ENCODE results near the gene DDX27. TPM values are rescaled to one million over a fixed set of nuclear protein-coding genes. Genes with fewer than 3 reads are reported as not detected.

Gene DDX27
- total and polyA plus RNA-seq, 2 of the 13 experiments (the other 11 are each of a cell fraction or from before 2014, with no cell fraction given): 42.6 to 72.8 TPM

DNA sequence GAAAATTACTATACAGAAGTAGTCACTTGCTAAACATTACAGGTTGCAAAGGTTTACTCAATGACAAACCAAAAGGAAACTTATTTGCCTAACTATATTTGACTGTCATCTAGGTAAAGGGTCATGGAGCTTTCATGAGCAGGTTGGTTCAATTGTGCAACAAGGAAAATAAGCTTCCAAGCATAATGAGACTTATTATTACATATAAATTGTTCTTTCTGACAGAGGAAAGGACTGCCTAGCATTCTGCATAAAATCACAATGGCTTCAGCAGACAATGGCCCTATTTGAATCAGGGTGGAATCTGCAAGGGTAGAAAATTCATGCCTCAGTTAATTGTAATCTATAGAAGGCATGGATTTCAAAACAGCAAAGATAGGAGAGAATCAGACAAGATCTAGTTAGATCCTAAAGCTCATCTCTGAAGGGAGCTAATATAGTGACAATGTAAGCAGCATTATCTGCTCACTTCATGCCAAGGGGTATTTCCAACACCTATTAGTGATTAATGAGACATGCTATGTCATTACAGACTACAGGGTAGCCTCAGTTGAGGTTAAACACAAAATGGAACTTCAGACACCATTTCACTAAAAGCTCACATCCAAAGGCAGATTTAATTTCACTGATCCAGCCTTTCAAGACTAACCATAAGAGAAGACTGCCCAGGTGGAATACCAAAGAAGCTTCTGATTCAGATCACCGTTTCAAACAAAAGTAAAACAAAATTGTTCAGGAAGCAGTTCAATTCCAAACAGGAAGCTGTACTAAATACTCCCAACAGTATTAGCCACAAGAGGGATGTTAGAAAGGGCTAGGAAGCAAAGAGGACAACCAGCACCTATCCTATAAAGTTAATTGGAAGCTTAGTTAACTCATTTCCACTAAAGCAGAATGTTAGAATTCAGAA, 39.6 kb upstream of the DDX27 start (continued):
- no peak for TF ChIP-seq LCORL (IDR thresholded peaks at IDR 0.05)
- TF ChIP-seq LCORL (CRISPR knock-in tag; IDR thresholded peaks at IDR 0.05): peak; percentile 63; the same call in 1 of the 2 replicates
- no peak; the same call in 1 of the 2 replicates for TF ChIP-seq SALL1 (CRISPR knock-in tag; IDR thresholded peaks at IDR 0.05)
- no peak for TF ChIP-seq KLF6 (CRISPR knock-in tag; IDR thresholded peaks at IDR 0.05)
- no peak for TF ChIP-seq ZNF562 (CRISPR knock-in tag; IDR thresholded peaks at IDR 0.05; ENCODE audit: borderline replicate concordance)
- peak; percentile 91 for TF ChIP-seq SAP130 (CRISPR knock-in tag; IDR thresholded peaks at IDR 0.05; ENCODE audit: low read depth)
- TF ChIP-seq NONO (IDR thresholded peaks at IDR 0.05): no peak
- TF ChIP-seq NONO (CRISPR knock-in tag; conservative IDR thresholded peaks at IDR 0.05): no peak
- TF ChIP-seq, protein P1, sequence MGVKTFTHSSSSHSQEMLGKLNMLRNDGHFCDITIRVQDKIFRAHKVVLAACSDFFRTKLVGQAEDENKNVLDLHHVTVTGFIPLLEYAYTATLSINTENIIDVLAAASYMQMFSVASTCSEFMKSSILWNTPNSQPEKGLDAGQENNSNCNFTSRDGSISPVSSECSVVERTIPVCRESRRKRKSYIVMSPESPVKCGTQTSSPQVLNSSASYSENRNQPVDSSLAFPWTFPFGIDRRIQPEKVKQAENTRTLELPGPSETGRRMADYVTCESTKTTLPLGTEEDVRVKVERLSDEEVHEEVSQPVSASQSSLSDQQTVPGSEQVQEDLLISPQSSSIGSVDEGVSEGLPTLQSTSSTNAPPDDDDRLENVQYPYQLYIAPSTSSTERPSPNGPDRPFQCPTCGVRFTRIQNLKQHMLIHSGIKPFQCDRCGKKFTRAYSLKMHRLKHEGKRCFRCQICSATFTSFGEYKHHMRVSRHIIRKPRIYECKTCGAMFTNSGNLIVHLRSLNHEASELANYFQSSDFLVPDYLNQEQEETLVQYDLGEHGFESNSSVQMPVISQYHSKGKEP (CRISPR knock-in tag; IDR thresholded peaks at IDR 0.05): no peak
- TF ChIP-seq ZNF709 (CRISPR knock-in tag; IDR thresholded peaks at IDR 0.05): no peak
- TF ChIP-seq MXI1 (IDR thresholded peaks at IDR 0.05; ENCODE audit: borderline replicate concordance, low read depth, low read length): no peak; the same call in 2 of the 3 replicates
- TF ChIP-seq, protein P2, sequence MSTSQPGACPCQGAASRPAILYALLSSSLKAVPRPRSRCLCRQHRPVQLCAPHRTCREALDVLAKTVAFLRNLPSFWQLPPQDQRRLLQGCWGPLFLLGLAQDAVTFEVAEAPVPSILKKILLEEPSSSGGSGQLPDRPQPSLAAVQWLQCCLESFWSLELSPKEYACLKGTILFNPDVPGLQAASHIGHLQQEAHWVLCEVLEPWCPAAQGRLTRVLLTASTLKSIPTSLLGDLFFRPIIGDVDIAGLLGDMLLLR (CRISPR knock-in tag; IDR thresholded peaks at IDR 0.05): no peak
- TF ChIP-seq ZNF577 (CRISPR knock-in tag; IDR thresholded peaks at IDR 0.05; ENCODE audit: borderline replicate concordance, low read depth): no peak
- no peak for TF ChIP-seq ELF1 (CRISPR knock-in tag; IDR thresholded peaks at IDR 0.05)
- no peak for TF ChIP-seq ZNF7 (CRISPR knock-in tag; IDR thresholded peaks at IDR 0.05)
- no peak; the same call in 1 of the 2 replicates for TF ChIP-seq KLF9 (CRISPR knock-in tag; IDR thresholded peaks at IDR 0.05; ENCODE audit: low read depth)
- TF ChIP-seq, protein P3, sequence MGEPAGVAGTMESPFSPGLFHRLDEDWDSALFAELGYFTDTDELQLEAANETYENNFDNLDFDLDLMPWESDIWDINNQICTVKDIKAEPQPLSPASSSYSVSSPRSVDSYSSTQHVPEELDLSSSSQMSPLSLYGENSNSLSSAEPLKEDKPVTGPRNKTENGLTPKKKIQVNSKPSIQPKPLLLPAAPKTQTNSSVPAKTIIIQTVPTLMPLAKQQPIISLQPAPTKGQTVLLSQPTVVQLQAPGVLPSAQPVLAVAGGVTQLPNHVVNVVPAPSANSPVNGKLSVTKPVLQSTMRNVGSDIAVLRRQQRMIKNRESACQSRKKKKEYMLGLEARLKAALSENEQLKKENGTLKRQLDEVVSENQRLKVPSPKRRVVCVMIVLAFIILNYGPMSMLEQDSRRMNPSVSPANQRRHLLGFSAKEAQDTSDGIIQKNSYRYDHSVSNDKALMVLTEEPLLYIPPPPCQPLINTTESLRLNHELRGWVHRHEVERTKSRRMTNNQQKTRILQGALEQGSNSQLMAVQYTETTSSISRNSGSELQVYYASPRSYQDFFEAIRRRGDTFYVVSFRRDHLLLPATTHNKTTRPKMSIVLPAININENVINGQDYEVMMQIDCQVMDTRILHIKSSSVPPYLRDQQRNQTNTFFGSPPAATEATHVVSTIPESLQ (CRISPR knock-in tag; conservative IDR thresholded peaks at IDR 0.05): no peak
- TF ChIP-seq ZBTB8A (CRISPR knock-in tag; IDR thresholded peaks at IDR 0.05; ENCODE audit: borderline replicate concordance, low read depth): 0 out of 2 replicates have a peak, but pooled peaks have one; percentile 72
- TF ChIP-seq SMAD1 (CRISPR knock-in tag; IDR thresholded peaks at IDR 0.05; ENCODE audit: borderline replicate concordance, low read depth): no peak
- no peak for TF ChIP-seq ZNF317 (CRISPR knock-in tag; IDR thresholded peaks at IDR 0.05)
- TF ChIP-seq, protein P4, sequence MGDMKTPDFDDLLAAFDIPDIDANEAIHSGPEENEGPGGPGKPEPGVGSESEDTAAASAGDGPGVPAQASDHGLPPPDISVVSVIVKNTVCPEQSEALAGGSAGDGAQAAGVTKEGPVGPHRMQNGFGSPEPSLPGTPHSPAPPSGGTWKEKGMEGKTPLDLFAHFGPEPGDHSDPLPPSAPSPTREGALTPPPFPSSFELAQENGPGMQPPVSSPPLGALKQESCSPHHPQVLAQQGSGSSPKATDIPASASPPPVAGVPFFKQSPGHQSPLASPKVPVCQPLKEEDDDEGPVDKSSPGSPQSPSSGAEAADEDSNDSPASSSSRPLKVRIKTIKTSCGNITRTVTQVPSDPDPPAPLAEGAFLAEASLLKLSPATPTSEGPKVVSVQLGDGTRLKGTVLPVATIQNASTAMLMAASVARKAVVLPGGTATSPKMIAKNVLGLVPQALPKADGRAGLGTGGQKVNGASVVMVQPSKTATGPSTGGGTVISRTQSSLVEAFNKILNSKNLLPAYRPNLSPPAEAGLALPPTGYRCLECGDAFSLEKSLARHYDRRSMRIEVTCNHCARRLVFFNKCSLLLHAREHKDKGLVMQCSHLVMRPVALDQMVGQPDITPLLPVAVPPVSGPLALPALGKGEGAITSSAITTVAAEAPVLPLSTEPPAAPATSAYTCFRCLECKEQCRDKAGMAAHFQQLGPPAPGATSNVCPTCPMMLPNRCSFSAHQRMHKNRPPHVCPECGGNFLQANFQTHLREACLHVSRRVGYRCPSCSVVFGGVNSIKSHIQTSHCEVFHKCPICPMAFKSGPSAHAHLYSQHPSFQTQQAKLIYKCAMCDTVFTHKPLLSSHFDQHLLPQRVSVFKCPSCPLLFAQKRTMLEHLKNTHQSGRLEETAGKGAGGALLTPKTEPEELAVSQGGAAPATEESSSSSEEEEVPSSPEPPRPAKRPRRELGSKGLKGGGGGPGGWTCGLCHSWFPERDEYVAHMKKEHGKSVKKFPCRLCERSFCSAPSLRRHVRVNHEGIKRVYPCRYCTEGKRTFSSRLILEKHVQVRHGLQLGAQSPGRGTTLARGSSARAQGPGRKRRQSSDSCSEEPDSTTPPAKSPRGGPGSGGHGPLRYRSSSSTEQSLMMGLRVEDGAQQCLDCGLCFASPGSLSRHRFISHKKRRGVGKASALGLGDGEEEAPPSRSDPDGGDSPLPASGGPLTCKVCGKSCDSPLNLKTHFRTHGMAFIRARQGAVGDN (CRISPR knock-in tag; IDR thresholded peaks at IDR 0.05): no peak
- no peak for TF ChIP-seq CBX5 (CRISPR knock-in tag; IDR thresholded peaks at IDR 0.05; ENCODE audit: borderline replicate concordance)
- no peak for TF ChIP-seq REXO4 (CRISPR knock-in tag; IDR thresholded peaks at IDR 0.05; ENCODE audit: borderline replicate concordance)
